Measurements from ENCODE around the gene FBXO2.

Gene FBXO2

GRCh38 chr1:11654137-11654938 lies at the start of gene FBXO2, which contains the start of gene FBXO44:
FBXO2 (minus strand) TSS chr1:11654429; CDS start chr1:11654340, 89 bp downstream.
FBXO44 (plus strand) TSS chr1:11654877; CDS start chr1:11655836, 959 bp downstream.
- no peak for FAIRE-seq

- FAIRE-seq, result no peak
These were observed 49.3 kb upstream of the FBXO2 start for GRCh38 chr1:11703357-11704193.

GRCh38 chr1:11701981-11702803 lies 48.0 kb upstream of the FBXO2 start:
- no peak for FAIRE-seq

- no peak for FAIRE-seq
These were observed 47.3 kb upstream of the FBXO2 start for GRCh38 chr1:11701551-11701961.

GRCh38 chr1:11700601-11701467 lies 46.6 kb upstream of the FBXO2 start:
- FAIRE-seq, result no peak

GRCh38 chr1:11697893-11698210 lies 43.6 kb upstream of the FBXO2 start:
- no peak for FAIRE-seq

- no peak for FAIRE-seq
These were observed 43.1 kb upstream of the FBXO2 start for GRCh38 chr1:11697188-11697892.

- FAIRE-seq, result no peak
These were observed 41.6 kb upstream of the FBXO2 start for GRCh38 chr1:11695861-11696260.

GRCh38 chr1:11693917-11694316 lies 39.7 kb upstream of the FBXO2 start:
- FAIRE-seq, result no peak

GRCh38 chr1:11693024-11693590 lies 38.9 kb upstream of the FBXO2 start:
- FAIRE-seq, result no peak

- FAIRE-seq, result no peak
These were observed 37.9 kb upstream of the FBXO2 start for GRCh38 chr1:11691928-11692711.

GRCh38 chr1:11691302-11691914 lies 37.2 kb upstream of the FBXO2 start, which contains the start of gene DRAXIN:
DRAXIN (plus strand) TSS chr1:11691710; CDS start chr1:11706259, 14,549 bp downstream.
- no peak for FAIRE-seq

- FAIRE-seq, result no peak
These were observed 36.4 kb upstream of the FBXO2 start for GRCh38 chr1:11690397-11691301.

- no peak for FAIRE-seq
These were observed 34.3 kb upstream of the FBXO2 start for GRCh38 chr1:11688506-11688905.

- no peak for FAIRE-seq
These were observed 31.1 kb upstream of the FBXO2 start for GRCh38 chr1:11685210-11685752.

- FAIRE-seq, result no peak
These were observed 29.8 kb upstream of the FBXO2 start for GRCh38 chr1:11684070-11684469.

GRCh38 chr1:11682799-11683198 lies 28.6 kb upstream of the FBXO2 start:
- no peak for FAIRE-seq

GRCh38 chr1:11682287-11682771 lies 28.1 kb upstream of the FBXO2 start:
- FAIRE-seq, result no peak

All from colon (tissue), 2 donors.